Measurements from ENCODE around the gene RAB11B. TPM values are rescaled to one million over a fixed set of nuclear protein-coding genes. Genes with fewer than 3 reads are reported as not detected.

The RAB11B gene
- total and polyA plus RNA-seq, 2 of the 13 experiments (the other 11 are each of a cell fraction or from before 2014, with no cell fraction given): 6.0 to 28.4 TPM

DNA sequence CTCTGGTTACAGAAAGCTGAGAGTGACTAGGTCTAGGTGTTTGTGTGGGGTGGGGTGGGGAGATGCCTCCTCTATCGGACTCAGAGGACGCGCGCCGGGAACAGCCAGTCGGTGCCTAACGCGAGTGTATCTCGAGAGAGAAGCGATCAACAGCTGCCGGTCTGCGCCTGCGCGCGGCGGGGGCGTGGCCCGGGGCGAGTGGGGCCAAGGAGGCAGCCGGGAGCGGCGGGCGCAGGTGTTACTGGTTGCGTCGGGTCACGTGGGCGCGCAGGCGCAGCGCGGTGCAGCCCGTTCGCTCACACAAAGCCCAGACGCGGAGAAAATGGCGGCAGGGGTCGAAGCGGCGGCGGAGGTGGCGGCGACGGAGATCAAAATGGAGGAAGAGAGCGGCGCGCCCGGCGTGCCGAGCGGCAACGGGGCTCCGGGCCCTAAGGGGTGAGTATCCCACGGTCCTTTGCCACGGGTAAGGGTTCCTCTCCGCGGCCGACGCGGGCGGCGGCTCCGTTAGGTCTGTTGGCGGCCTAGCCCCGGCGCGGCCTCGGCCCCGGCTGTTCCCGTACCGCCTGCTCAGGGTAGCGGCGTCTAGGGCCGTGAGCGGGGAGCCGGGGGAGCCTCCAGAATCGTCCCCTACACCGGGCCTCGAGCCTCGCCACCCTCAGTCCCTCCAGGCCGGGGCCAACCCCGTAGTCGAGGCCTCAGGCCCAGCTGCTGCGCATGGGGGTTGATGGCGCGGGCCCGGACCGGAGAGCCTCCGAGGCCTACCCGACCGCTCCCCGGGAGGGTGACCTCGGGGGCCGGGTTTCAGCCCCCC, 54.7 kb downstream of the RAB11B start, which contains the start of gene HNRNPM (continued):
- TF ChIP-seq, protein P1, sequence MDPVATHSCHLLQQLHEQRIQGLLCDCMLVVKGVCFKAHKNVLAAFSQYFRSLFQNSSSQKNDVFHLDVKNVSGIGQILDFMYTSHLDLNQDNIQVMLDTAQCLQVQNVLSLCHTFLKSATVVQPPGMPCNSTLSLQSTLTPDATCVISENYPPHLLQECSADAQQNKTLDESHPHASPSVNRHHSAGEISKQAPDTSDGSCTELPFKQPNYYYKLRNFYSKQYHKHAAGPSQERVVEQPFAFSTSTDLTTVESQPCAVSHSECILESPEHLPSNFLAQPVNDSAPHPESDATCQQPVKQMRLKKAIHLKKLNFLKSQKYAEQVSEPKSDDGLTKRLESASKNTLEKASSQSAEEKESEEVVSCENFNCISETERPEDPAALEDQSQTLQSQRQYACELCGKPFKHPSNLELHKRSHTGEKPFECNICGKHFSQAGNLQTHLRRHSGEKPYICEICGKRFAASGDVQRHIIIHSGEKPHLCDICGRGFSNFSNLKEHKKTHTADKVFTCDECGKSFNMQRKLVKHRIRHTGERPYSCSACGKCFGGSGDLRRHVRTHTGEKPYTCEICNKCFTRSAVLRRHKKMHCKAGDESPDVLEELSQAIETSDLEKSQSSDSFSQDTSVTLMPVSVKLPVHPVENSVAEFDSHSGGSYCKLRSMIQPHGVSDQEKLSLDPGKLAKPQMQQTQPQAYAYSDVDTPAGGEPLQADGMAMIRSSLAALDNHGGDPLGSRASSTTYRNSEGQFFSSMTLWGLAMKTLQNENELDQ (CRISPR knock-in tag; IDR thresholded peaks at IDR 0.05; ENCODE audit: borderline replicate concordance): no peak
- TF ChIP-seq ZNF607 (CRISPR knock-in tag; IDR thresholded peaks at IDR 0.05; ENCODE audit: borderline replicate concordance): peak; percentile 97
- no peak for TF ChIP-seq DNMT3B (CRISPR knock-in tag; conservative IDR thresholded peaks at IDR 0.05)
- TF ChIP-seq SOX5 (CRISPR knock-in tag; IDR thresholded peaks at IDR 0.05; ENCODE audit: borderline replicate concordance): no peak; the same call in 1 of the 2 replicates
- no peak for TF ChIP-seq KLF6 (CRISPR knock-in tag; IDR thresholded peaks at IDR 0.05)
- peak; percentile 91 for TF ChIP-seq PHF8 (CRISPR knock-in tag; IDR thresholded peaks at IDR 0.05)
- no peak for TF ChIP-seq ZNF17 (CRISPR knock-in tag; IDR thresholded peaks at IDR 0.05)
- peak; percentile 79; the same call in 1 of the 2 replicates for TF ChIP-seq SPEN (CRISPR knock-in tag; IDR thresholded peaks at IDR 0.05; ENCODE audit: low read depth)
- TF ChIP-seq ZNF839 (CRISPR knock-in tag; IDR thresholded peaks at IDR 0.05; ENCODE audit: borderline replicate concordance): no peak
- no peak for TF ChIP-seq ZNF382 (CRISPR knock-in tag; IDR thresholded peaks at IDR 0.05; ENCODE audit: borderline replicate concordance)
- TF ChIP-seq HOXD1 (CRISPR knock-in tag; IDR thresholded peaks at IDR 0.05): 0 out of 2 replicates have a peak, but pooled peaks have one; percentile 55
- no peak; the same call in 1 of the 2 replicates for TF ChIP-seq ARID2 (CRISPR knock-in tag; IDR thresholded peaks at IDR 0.05; ENCODE audit: borderline replicate concordance)
- TF ChIP-seq, protein P2, sequence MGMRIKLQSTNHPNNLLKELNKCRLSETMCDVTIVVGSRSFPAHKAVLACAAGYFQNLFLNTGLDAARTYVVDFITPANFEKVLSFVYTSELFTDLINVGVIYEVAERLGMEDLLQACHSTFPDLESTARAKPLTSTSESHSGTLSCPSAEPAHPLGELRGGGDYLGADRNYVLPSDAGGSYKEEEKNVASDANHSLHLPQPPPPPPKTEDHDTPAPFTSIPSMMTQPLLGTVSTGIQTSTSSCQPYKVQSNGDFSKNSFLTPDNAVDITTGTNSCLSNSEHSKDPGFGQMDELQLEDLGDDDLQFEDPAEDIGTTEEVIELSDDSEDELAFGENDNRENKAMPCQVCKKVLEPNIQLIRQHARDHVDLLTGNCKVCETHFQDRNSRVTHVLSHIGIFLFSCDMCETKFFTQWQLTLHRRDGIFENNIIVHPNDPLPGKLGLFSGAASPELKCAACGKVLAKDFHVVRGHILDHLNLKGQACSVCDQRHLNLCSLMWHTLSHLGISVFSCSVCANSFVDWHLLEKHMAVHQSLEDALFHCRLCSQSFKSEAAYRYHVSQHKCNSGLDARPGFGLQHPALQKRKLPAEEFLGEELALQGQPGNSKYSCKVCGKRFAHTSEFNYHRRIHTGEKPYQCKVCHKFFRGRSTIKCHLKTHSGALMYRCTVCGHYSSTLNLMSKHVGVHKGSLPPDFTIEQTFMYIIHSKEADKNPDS (CRISPR knock-in tag; IDR thresholded peaks at IDR 0.05): no peak
- TF ChIP-seq, protein P3, sequence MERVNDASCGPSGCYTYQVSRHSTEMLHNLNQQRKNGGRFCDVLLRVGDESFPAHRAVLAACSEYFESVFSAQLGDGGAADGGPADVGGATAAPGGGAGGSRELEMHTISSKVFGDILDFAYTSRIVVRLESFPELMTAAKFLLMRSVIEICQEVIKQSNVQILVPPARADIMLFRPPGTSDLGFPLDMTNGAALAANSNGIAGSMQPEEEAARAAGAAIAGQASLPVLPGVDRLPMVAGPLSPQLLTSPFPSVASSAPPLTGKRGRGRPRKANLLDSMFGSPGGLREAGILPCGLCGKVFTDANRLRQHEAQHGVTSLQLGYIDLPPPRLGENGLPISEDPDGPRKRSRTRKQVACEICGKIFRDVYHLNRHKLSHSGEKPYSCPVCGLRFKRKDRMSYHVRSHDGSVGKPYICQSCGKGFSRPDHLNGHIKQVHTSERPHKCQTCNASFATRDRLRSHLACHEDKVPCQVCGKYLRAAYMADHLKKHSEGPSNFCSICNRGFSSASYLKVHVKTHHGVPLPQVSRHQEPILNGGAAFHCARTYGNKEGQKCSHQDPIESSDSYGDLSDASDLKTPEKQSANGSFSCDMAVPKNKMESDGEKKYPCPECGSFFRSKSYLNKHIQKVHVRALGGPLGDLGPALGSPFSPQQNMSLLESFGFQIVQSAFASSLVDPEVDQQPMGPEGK (CRISPR knock-in tag; IDR thresholded peaks at IDR 0.05): peak; percentile 10; the same call in 1 of the 2 replicates
- 0 out of 2 replicates have a peak, but pooled peaks have one; percentile 73 for TF ChIP-seq ZFAT (CRISPR knock-in tag; conservative IDR thresholded peaks at IDR 0.05)
- TF ChIP-seq ZNF678 (CRISPR knock-in tag; IDR thresholded peaks at IDR 0.05): 0 out of 2 replicates have a peak, but pooled peaks have one; percentile 46
- no peak for TF ChIP-seq ZFYVE20 (CRISPR knock-in tag; IDR thresholded peaks at IDR 0.05; ENCODE audit: borderline replicate concordance, low read depth)
- TF ChIP-seq, protein P4, sequence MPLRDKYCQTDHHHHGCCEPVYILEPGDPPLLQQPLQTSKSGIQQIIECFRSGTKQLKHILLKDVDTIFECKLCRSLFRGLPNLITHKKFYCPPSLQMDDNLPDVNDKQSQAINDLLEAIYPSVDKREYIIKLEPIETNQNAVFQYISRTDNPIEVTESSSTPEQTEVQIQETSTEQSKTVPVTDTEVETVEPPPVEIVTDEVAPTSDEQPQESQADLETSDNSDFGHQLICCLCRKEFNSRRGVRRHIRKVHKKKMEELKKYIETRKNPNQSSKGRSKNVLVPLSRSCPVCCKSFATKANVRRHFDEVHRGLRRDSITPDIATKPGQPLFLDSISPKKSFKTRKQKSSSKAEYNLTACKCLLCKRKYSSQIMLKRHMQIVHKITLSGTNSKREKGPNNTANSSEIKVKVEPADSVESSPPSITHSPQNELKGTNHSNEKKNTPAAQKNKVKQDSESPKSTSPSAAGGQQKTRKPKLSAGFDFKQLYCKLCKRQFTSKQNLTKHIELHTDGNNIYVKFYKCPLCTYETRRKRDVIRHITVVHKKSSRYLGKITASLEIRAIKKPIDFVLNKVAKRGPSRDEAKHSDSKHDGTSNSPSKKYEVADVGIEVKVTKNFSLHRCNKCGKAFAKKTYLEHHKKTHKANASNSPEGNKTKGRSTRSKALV (CRISPR knock-in tag; IDR thresholded peaks at IDR 0.05): peak; percentile 83
- TF ChIP-seq SSRP1 (CRISPR knock-in tag; IDR thresholded peaks at IDR 0.05): no peak
- TF ChIP-seq ZFP90 (CRISPR knock-in tag; IDR thresholded peaks at IDR 0.05; ENCODE audit: borderline replicate concordance): peak; percentile 94
- TF ChIP-seq FOSL2 (CRISPR knock-in tag; IDR thresholded peaks at IDR 0.05): no peak
